K562 (cell line): ENCODE measurements around the gene THAP4. TPM values are rescaled to one million over a fixed set of nuclear protein-coding genes. Genes with fewer than 3 reads are reported as not detected.

Experiments
- ATAC-seq: fragments of 200-7000 bp; cut with Tn5 transposase; 3 replicates; pipeline ENCODE4 v1.9.1; 2020; ENCODE audit warnings: moderate library complexity
- BruUV-seq: library from RNA; stranded (reverse); fragments of 400-500 nt; replicated peaks from 2 replicates; lab custom pipeline; 2021; lab: Mats Ljungman, UMichigan
- CTCF ChIA-PET: fragments of 300-600 bp; formaldehyde crosslinking; extraction: SDS; loops from one replicate; lab custom pipeline; 2021; ENCODE audit warnings: low intra/inter-chr PET ratio; lab: Yijun Ruan, JAX
- POLR2A ChIA-PET: fragments of 300-600, 350-650 bp; sonication (Branson Sonifier 250); formaldehyde crosslinking; extraction: SDS; loops from one replicate; lab custom pipeline; 2021; ENCODE audit warnings: antibody characterized with exemption, inconsistent platforms; lab: Yijun Ruan, JAX
- DNase-seq, 4 experiments: peaks; one replicate each; pipeline versions ENCODE4 v3.0.0 to v3.0.0-alpha.2; 2011 to 2018; ENCODE audit warnings: low spot score in 3 of 4, mixed read lengths in 3 of 4; ENCODE audit errors: extremely low read depth in 1 of 4
- FAIRE-seq: peaks from 2 replicates; lab custom pipeline; 2011; peaks lifted over from hg19 to GRCh38; lab: Jason Lieb, UNC
- H2AFZ ChIP-seq: 2 replicates; pipeline ENCODE4 v1.6.0; 2011; ENCODE audit warnings: low read depth, low read length, control low read depth, inconsistent platforms
- H3K27ac ChIP-seq: fragments of 200-600 bp; 3 replicates; pipeline ENCODE4 v1.8.0; 2011; ENCODE audit warnings: low read depth, mild to moderate bottlenecking, control low read depth, inconsistent platforms, low read length, moderate library complexity, mixed read lengths; ENCODE audit errors: extremely low read depth
- H3K27me3 ChIP-seq, 2 experiments: fragments of 300-600 bp in 1 of 2; 2 replicates in 1 of 2; 3 replicates in 1 of 2; pipeline versions ENCODE4 v1.6.0 to v1.8.0; 2011; ENCODE audit warnings: inconsistent platforms in 2 of 2, low read length in 2 of 2, mild to moderate bottlenecking in 1 of 2, mixed read lengths in 1 of 2, moderate library complexity in 1 of 2; ENCODE audit not compliant: control insufficient read depth in 2 of 2, insufficient read depth in 2 of 2
- H3K36me3 ChIP-seq: fragments of 300-600 bp; 3 replicates; pipeline ENCODE4 v1.8.0; 2011; ENCODE audit warnings: mild to moderate bottlenecking, low read length, inconsistent platforms; ENCODE audit not compliant: control insufficient read depth, insufficient read depth
- H3K4me1 ChIP-seq, 2 experiments: fragments of 200-600 bp in 1 of 2; replicated peaks in 1 of 2; 2 replicates in 1 of 2; 3 replicates in 1 of 2; pipeline versions ENCODE4 v1.5.1 to v1.8.0; 2011; ENCODE audit warnings: inconsistent platforms in 2 of 2, low read length in 2 of 2, mild to moderate bottlenecking in 1 of 2, mixed read lengths in 1 of 2, moderate library complexity in 1 of 2; ENCODE audit not compliant: control insufficient read depth in 2 of 2, insufficient read depth in 2 of 2
- H3K4me2 ChIP-seq: 2 replicates; pipeline ENCODE4 v1.6.1; 2011; ENCODE audit warnings: low read length, control low read depth, inconsistent platforms, mixed read lengths; ENCODE audit not compliant: insufficient read depth
- H3K4me3 ChIP-seq: fragments of 200-600 bp; sonication (generic), shearing (Covaris generic); 2 replicates; pipeline ENCODE4 v1.5.1; 2016; ENCODE audit warnings: control low read depth, inconsistent platforms
- H3K79me2 ChIP-seq: fragments of 200-600 bp; 3 replicates; pipeline ENCODE4 v1.8.0; 2011; ENCODE audit warnings: low read length, inconsistent platforms; ENCODE audit not compliant: control insufficient read depth, insufficient read depth
- H3K9ac ChIP-seq, 2 experiments: 2 replicates each; pipeline versions ENCODE4 v1.6.0 to v1.6.1; 2011; ENCODE audit warnings: low read depth in 2 of 2, low read length in 2 of 2, control low read depth in 1 of 2, inconsistent platforms in 1 of 2, mild to moderate bottlenecking in 1 of 2, mixed read lengths in 1 of 2; ENCODE audit not compliant: insufficient read depth in 1 of 2
- H3K9me1 ChIP-seq: one replicate; pipeline ENCODE4 v1.6.0; 2011; ENCODE audit warnings: inconsistent platforms, mild to moderate bottlenecking, low read length, moderate library complexity; ENCODE audit not compliant: control insufficient read depth, insufficient read depth
- H3K9me3 ChIP-seq: replicated peaks from 2 replicates; pipeline ENCODE4 v1.5.1; 2011; ENCODE audit warnings: low read depth, low read length, inconsistent platforms; ENCODE audit not compliant: control insufficient read depth, insufficient read depth
- H4K20me1 ChIP-seq: replicated peaks from 2 replicates; pipeline ENCODE4 v1.6.1; 2011; ENCODE audit warnings: low read length, inconsistent platforms, mixed read lengths; ENCODE audit not compliant: control insufficient read depth, insufficient read depth
- FOSL1 ChIP-seq: fragments of 200-800 bp; sonication (Bioruptor generic); conservative IDR thresholded peaks from 2 replicates; pipeline ENCODE4 v1.6.1; 2016; ENCODE audit warnings: missing genetic modification characterization, missing compliant biosample characterization
- NFIC ChIP-seq: fragments of 450-650 bp; IDR thresholded peaks from 2 replicates; pipeline ENCODE4 v1.6.1; 2017; ENCODE audit warnings: mild to moderate bottlenecking, inconsistent platforms
- POLR2G ChIP-seq: fragments of 200-400 bp; formaldehyde crosslinking; IDR thresholded peaks from 2 replicates; pipeline ENCODE4 v1.6.1; 2017; ENCODE audit warnings: low read depth, mild to moderate bottlenecking, antibody characterized with exemption, low read length, moderate library complexity
- WGBS: fragments of 100-300 bp; shearing (Covaris generic); methylation state at CpG from one replicate; pipeline ENCODE4 v1.1.6; 2016; ENCODE audit warnings: low coverage, mixed read lengths; ENCODE audit not compliant: insufficient coverage; ENCODE audit errors: missing lambda C conversion rate; 5-methylcytosine and 5-hydroxymethylcytosine counted together
- in situ Hi-C: fragments of 300-500 bp; cut with MboI; formaldehyde crosslinking; loops from 4 replicates; pipeline ENCODE4 v1.15.0; 2018; ENCODE audit warnings: inconsistent platforms, mixed read lengths
- intact Hi-C: fragments of 100-400 bp; cut with micrococcal nuclease; formaldehyde crosslinking; loops from 2 replicates; pipeline ENCODE4 v1.14.2; 2022
- polyA plus RNA-seq, 8 experiments: library from polyadenylated mRNA; depleted of rRNA in 4 of 8; stranded (reverse) in 5 of 8; unstranded in 3 of 8; fragments of >200 nt; fragmentation: Nextera tagmentation in 2 of 8; fragmentation: Illumina TruSeq in 1 of 8; extraction: Ambion mirVana in 2 of 8; extraction: Trizol in 1 of 8; gene quantifications; 2 replicates each; pipeline versions ENCODE4 v1.2.1 to v1.2.3, GENCODE V29; 2011 to 2014; ENCODE audit warnings: inconsistent platforms in 1 of 8, missing spikeins in 1 of 8
- total RNA-seq, 7 experiments: library from RNA; depleted of rRNA in 6 of 7; stranded (reverse); fragments of >200 nt in 6 of 7; fragmentation: Illumina TruSeq in 2 of 7; extraction: Trizol in 2 of 7; gene quantifications; 2 replicates each; pipeline versions ENCODE4 v1.2.1 to v1.2.3, GENCODE V29; 2011 to 2021; ENCODE audit warnings: low replicate concordance in 1 of 7
- TF ChIP-seq, protein P1 (sequence below): fragments of 450-650 bp; formaldehyde crosslinking; IDR thresholded peaks from 2 replicates; pipeline ENCODE4 v1.4.0; 2020; ENCODE audit warnings: mild to moderate bottlenecking, moderate library complexity

Gene THAP4
- total and polyA plus RNA-seq, 9 of the 15 experiments (the other 6 are each of a cell fraction or from before 2014, with no cell fraction given), result 8.6 to 60.9 (median 43.9) TPM

DNA sequence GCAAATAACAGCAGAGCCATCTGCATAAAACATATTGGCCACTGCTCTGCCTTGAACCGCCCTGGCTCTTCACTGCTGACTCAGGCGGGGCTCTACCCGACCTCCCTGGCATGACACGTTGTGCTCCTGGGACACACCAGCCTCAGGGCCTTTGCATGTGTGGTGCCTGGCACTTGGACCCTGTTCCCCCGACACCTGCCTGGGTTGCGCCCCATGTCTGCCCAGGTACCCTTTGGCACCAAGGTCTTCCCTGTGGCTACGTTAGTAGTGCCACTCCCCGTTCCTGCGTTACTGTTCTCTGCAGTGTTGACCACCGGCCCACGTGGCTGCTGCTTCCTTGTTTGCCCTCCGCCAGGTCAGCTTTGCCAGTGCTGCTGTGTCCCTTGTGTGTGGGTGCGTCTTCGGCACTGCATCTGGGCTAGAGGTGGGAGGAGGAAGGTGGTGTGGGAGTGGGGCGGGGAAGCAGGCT, 20.9 kb upstream of the THAP4 start:
- FAIRE-seq (no peak), DNase-seq (no peak), ATAC-seq (no peak)
- ChIA-PET CTCF (no interaction called here), POLR2A (no interaction called here)
- Histone ChIP-seq H3K27me3 (no peaks in the 10 kb centered on the region), H3K9ac (no peak overlapping the region), H3K9me1 (no peaks in the 10 kb centered on the region), H3K27ac (no peak overlapping the region), H2AFZ (no peak overlapping the region), H3K4me1 (peaks cover 0 to 3% of the 10 kb centered on the region in 2 experiments; a peak in 1 of 5 replicates), H3K36me3 (peaks cover 53% of the 10 kb centered on the region; the same call in 2 of the 3 replicates), H3K79me2 (no peaks in the 10 kb centered on the region), H3K4me2 (no peak overlapping the region), H4K20me1 (no peaks in the 10 kb centered on the region), H3K4me3 (no peak overlapping the region), H3K9me3 (no peaks in the 10 kb centered on the region)
- intact Hi-C loops (no loop called here), in situ Hi-C loops (no loop called here)
- 95% methylated on average over 10 of the region's 15 CpGs for WGBS
- TF ChIP-seq POLR2G (0 out of 2 replicates have a peak, but pooled peaks have one; percentile 19), NFIC (no peak), FOSL1 (tag) (no peak)
- TF ChIP-seq, protein P1, sequence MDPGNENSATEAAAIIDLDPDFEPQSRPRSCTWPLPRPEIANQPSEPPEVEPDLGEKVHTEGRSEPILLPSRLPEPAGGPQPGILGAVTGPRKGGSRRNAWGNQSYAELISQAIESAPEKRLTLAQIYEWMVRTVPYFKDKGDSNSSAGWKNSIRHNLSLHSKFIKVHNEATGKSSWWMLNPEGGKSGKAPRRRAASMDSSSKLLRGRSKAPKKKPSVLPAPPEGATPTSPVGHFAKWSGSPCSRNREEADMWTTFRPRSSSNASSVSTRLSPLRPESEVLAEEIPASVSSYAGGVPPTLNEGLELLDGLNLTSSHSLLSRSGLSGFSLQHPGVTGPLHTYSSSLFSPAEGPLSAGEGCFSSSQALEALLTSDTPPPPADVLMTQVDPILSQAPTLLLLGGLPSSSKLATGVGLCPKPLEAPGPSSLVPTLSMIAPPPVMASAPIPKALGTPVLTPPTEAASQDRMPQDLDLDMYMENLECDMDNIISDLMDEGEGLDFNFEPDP (CRISPR knock-in tag), result no peak
- BruUV-seq, result no TSS peak
